HK-2 (cell line): ENCODE data around the gene KCNMA1.

ENCODE experiments used
- DNase-seq: peaks from one replicate; pipeline ENCODE4 v3.0.0-alpha.2; 2018; ENCODE audit not compliant: unreplicated experiment

Gene KCNMA1

DNA sequence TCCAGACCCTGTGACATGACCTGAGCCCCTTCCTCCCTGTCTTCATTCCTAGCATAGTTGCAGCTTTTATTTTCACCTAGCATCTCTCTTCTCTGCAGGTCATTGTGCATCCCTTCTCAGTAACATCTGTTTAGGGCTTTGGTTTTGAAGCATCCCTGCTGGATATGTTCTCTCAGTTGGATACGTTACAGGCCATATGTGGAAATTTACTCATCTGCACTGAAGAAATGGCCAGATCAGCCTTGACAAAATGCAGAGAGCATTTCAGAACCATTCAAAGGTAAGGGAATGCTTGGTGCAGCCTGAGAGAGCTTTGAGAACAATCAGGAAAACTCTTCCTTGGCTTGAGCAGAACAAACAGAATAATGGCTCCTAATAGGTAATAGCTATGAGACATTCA, 647.0 kb downstream of the KCNMA1 start:
- no peak for DNase-seq

DNA sequence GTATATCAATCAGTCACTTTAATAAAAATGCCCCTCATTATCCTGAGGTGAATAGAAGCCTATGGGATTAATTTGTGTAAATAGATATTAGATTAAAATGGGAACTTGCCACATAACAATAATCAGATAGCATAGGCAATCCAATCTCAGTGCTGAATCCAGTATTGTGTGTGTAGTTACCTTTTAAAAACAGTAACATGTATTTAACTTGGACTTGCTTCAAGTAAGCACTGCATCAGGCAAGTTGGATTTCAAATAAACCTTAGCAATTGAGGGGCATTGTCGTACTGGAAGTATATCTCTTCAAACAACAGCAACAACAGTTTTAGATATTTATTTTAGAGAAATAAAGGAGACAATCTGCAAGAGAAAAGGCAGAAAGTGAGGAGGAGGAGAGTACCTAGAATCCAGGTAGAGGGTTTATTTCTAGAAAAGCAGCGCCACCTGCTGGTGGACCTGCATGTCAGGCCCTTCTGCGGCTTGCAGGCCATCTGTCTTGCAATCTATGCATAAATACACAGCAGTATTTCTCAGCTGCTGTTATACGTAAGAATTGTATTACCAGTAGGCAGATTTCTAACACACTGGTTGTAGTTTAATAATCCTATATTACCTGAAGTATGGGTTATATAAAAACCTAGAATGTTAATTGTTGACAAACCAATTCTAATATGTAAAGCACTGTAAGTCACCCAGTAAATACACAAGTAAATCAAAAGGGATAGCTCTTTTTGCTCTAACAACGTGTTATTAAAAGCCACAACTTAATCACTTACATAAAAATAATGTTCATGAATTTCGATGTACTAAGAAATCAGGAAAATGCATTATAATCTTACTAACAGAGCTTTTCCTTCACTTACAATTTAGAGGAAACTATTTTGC, 652.8 kb downstream of the KCNMA1 start:
- peak; percentile 76 for DNase-seq

DNA sequence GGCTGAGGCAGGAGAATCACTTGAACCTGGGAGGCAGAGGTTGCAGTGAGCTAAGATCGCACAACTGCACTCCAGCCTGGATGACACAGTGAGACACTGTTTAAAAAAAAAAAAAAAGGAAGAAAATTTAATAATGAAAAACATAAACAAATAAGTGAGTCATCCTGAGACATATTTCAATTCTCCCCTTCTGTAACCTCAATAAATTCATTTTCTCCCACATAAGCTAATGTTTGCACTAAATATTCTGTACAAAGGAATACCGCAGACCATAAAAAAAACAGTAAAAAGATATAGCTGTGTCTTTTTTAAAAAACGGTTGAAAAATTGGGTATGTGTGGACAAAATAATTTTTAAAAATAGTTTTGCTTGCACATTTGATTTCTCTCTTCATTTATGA, 654.0 kb downstream of the KCNMA1 start:
- no peak for DNase-seq

DNA sequence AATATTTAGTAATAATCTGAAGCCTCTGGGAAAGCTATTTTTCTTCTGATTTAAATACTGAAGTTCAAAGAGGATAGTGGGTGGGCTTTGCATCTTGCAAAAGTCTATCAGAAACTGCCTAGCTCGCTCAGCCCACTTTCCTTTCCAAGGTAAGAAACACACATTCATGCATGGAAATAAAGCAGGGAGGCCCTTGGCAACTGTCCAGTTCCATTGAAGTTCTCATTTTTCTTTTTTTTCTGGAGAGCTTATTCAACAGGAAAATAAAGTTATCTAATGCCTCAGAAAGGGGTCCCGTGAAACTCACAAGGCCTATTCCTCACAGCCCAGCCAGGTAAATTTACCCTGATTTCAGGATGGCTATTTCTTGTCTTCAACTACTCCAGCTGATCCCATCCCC, 654.9 kb downstream of the KCNMA1 start:
- DNase-seq, result no peak

DNA sequence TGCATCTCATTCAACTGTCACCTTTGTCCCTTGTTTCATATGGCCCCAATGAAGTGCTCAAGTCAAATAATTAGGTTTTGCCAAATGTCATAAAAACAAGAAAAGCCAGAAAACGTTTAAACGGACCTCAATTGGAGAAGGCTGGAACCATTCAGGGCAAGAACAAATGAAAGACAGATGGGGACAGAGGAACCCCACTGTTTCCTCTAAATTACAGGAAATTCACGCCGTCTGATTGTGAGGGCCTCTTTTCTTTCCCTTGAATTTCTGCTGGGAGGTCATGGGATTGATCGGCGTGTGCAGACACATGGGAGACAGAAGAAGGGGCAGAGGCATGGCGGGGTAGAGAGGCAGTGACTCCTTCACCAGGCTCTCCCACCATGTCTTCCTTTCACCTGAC, 656.4 kb downstream of the KCNMA1 start:
- DNase-seq, result no peak

DNA sequence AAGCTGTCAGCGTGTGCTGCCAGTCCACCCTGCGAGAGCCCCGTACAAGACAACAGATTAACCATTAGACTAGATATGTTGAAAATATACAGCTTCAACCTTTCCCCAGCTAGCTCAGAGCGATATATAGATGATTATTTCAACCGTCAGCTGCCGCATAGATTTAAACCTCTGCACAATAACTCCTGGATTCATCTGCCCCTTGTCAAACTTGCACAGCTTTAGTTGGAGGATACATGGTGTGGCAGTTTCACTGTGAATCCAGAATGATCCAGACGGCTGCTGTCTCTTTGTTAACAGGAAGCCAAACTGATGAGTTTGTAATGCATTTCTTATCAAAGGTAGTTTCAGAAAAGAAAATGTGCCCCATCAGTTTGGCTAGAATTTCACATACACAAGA, 659.7 kb downstream of the KCNMA1 start:
- DNase-seq, result no peak

DNA sequence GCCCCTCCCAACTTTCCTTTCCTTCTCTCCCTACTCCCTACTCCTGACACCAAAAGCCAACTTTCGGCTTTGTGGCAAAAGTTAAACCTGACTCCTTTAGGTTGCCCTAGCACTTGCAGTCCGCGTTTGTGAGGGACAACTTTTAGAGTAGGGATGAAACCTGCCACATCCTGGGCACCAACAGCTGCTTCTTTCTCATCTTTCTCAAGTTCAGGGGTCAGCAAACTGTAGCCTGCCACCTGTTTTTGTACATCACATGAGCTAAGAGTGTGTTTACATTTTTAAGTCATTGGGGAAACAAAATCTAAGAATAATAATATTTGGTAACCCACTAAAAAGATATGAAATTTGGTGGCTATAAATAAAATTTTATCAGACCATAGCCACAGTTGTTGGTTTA, 660.6 kb downstream of the KCNMA1 start:
- DNase-seq, result no peak

DNA sequence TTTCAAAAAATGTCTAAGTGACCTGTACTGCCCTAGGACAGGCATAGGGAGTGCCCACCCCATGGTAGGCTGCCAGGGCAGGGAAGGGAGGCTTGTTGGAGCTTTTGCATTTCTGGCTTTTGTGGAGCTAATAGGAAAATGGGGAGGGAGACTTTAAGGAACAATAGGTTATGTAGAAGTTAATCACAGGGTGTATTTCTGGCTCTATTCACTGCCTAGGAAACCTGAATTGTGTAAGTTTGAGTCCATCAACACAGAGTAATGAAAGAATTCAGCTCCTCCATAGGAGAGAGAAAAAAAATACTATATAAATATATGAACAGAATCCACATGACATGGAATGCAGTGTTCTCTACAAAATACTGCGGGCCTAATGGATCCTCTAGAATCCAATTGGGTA, 661.5 kb downstream of the KCNMA1 start:
- DNase-seq, result no peak

DNA sequence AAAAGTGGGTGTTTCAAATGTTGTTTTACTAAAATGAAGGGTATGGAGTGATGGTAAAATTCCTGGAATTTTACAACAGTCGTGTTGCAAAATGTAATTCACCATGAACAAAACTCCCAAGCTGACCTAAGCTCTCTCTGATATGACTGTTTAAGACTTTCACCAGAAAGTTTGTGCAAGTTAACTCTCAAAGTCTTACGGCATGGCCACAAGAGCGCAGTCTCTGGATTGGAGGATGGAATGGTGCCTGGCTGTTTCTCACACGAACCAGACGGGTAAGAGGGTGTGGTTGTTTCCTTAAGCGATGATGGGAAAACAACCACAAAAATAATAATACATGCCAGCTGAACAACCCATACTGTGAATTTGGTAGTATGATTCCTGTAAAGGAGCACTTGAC, 662.5 kb downstream of the KCNMA1 start:
- DNase-seq, result no peak

DNA sequence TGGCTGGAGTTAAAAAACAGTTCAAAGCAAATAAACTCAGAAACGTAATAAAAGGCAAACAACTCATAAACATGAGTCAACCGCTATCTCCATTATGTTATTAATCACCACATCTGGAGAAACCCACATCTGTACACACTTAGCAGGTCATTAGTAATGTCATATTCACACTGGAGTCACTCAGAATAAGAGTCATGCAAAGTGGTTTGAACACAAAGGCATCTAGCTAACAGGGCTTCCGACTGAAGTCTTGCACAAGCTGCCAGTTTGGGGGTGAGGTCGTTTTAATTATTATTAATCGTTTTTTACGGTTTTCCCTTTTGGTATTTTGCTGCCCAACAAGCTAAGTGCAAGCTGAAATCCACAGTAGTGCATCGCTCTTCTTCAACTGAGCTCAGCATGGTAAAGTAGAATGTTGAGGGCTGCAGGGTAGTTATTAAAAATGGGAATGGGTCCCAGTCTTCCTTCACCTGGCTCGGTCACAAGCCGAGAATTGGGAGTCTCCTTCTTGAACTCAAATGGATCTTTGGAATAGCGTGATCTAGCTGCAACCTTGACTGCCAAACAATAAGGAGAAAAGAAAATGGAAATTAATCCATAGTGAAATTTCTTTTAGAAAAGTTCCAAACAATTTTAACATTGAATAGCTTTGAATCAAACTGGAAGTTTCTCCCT, 663.5 kb downstream of the KCNMA1 start:
- no peak for DNase-seq

DNA sequence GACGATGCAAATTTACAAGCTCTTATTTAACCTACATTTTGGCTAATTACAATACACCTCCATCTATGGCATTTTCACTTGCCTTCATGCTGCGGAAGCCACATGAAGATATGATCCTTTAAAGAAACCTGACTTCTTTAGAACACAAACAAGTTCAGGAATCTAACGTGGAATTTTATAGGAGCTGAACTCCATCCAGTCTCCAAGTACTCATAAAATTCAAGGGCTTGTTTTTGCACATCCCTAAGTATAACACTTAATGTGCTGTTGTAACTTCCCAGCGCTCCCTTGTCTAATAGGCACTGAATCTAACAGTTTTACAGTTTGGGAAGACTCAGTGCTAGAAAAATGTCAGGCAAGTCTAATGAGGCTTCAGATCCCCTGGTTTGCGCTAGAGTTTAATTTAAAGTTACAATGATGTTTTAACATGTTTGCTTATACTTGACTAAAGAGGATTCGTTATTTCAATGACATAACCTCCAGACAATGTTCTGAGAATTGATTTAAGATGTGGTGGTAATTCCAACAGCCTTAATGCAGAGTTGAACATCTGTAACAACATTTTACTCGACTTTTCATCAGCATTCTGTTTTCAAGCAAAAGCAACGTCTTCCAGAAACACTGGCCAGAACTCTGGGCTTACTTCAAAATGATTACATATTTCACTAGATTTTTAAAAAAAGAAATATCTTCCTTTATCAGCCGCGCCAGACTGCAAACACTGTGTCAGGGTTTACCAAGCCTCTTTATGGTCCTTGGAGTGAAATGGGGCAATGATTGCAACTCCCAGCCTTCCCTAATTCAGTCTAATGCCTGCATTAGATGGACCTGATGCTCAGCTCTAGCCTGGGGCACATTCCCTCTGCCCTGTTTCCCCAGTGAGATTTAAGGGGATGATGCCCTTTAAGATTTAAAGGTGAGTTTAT, 664.3 kb downstream of the KCNMA1 start:
- no peak for DNase-seq

DNA sequence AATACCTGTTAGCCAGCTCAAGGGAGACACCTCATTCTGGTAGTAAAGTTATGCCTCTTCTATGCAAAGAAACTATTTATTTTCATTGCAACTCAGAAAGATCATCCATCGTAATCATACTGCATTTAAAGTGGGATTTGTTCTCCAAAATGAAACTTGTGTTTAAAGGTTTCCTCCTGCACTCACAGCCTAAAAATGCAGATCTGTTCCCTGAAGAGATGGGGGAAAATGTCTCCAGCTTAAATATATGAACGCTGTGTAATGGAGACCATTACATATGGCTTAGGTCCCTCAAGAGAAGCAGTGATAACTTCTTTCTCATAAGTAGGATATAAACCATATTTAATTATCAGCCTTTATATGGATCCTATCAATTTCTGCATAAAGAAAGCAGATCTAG, 665.1 kb downstream of the KCNMA1 start:
- DNase-seq, result no peak

DNA sequence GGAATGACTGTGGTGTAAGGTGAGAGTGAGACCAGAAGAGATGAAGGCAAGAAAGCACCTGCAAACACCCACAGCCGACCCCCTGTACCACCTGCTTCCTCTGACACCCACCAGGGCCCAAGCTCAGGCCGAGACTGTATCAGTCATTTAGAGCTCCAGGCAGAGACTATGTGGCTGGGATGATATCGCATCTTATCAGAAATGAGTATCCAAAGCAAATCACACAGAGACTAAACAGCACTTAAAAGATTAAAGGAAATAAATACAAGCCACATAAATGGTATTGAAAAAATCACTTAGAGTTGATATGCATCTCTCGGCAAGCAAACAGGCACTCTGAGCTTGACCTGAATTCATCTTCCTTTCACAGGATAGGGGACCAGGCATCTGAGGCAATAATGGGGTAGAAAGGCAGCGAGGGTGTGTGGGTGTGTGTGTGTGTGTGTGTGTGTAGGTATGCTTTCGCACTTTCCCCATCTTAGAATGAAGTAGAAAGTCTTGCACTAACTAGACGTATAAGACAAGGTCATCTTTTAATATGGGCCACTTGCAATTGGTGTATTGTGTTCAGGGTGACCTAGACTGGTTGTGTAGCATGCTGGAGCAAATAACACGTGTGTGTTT, 665.9 kb downstream of the KCNMA1 start:
- no peak for DNase-seq

DNA sequence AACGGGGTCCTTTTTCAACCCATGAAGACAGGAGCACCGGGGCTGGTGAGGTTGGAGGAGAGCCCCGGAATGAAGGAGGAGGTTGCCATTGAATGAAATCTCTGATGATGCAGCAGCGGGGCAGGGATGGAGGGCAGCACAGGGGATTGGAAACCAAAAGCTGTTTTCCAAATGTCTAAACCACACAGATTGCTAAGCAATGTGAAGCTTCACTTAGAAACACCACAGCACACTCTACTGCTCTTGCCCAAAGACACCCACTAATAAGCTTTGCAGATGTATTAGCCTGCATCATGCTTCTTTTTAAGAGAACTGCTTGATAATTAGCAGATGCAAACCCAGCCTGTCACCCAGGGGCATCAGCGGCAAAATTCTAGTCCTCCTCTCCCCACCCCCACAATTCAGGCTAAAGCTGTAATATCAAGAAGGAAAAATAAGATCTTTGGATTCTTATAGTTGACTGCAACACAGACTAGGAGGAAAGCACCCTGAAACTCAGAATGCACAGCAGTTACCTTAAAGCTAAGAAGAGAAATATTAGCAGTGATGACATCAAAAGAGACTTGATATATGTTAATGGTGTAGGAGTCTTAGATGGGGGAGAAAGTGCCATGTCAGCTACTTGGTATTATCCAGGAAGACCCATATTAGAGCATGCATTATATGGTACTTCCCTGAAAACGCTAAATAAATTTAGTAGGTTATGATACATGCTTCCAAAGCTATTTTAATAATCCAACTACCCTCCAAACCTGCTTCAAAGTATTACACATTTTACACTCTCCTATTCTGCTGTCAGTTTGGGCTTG, 666.7 kb downstream of the KCNMA1 start:
- DNase-seq, result no peak

DNA sequence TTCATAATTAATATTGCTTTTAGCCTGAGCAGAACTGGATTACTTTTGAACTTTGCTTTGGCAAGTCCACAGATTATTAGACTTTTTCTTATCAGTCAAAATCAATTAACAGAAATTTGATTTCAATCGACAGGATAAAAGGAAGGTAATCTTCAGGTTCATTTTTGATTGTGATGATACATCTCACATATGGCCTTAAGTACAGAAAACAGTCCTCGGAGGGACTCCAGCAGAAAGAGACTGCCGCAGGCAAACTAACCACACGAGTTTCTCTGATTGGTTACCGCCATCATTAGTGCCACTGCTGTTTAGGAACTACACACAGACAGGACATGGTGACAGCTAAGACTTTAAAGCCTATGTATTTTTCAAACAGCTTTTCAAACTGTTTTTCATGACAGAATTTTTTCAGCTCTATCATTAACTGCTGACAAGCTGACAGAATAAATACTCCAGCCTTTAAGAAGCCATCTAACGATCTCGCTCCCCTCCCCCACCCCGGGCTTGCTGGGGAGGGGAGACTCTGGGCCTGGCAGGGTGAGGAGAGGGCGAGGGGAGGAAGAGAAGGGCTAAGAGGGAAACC, 668.2 kb downstream of the KCNMA1 start:
- DNase-seq, result no peak

DNA sequence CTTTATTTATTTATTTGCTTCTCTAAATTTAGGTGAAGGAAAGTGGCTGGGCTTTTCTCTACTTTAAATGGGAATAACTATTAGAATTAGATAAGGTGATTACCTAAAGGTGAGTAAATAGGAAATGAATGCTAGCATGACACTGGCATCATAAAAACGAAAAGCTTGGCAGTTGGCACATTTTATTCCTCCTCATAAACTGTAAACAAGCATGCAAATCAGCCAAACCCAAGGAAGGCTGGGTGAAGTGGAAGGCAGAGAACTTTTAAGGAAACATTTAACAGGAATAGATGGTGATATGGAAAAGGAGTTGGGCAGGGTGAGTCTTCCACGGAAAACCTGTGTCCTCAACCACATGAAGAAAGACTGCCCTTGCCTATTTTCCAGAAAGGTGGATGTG, 669.1 kb downstream of the KCNMA1 start:
- no peak for DNase-seq

DNA sequence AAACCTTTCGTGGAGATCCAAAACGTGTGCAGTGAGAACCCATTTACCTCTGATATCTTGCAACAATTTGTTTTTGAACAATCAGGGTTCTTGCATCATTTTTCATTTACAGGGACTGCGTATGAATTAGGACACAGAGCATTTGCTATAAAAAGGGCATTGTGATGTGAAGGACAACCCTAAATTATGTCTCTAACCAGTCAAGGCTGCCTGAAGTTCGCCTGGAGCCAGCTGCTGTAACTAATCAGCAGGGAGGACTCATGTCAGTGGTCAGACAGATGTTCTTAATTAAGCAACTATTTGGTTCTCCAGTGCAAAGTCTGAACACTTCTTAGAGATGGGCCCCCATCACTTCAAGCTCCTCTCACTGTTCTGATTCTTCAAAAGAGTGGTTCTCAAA, 674.8 kb downstream of the KCNMA1 start:
- no peak for DNase-seq

DNA sequence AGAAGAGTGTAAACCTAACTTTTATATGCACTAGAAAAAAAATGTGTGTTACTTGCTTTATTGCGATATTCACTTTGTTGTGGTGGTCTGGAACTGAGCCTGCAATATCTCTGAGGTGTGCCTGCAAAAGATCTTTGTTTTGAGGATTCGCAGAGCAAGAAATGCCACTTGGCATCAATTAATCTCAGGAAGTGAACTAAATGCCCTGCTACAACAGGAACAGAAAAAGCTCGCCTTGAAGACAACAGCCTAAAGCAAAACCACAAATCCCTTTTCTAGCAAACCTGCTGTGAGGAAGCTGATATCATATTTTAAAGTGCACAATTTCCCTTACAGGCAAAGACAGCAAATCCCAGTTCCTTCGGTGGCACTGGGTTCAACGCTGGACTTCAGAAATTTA, 675.8 kb downstream of the KCNMA1 start:
- DNase-seq, result no peak

DNA sequence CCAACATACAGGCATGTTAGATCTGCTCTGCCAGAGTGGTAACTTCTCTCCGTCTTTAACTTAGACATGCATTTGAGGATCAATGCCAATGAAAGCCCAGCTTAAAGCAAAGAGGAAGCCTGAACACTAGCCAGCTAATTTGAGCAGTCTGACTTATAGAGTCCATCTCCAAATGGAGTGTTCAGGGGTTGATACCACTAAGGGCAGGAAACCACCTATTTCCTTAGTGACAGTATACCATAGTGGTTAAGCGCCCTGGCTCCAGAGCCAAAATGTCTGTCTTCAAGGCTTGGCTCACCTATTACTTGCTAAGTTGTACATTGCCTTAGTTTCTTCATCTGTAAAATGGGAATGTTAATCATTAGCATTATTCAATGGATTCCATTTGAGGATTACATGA, 678.5 kb downstream of the KCNMA1 start:
- no peak for DNase-seq

DNA sequence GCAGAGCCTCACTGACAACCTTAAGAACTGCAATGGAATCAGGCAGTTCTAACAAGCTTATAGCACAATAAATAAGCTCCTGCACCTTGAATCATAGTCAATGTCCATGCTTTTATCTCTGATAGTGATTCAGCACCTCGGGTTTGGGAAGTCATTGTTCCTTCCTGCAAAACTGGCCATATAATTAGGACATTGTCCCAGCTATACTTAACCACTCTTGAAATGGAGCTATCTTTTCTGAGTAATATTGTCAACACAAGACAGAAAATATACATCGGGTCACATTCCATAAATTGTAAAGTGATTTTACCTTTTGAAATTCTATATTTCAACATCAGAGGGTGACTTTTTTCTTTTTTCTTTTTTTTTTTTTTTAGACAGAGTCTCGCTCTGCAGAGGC, 682.8 kb downstream of the KCNMA1 start:
- no peak for DNase-seq

DNA sequence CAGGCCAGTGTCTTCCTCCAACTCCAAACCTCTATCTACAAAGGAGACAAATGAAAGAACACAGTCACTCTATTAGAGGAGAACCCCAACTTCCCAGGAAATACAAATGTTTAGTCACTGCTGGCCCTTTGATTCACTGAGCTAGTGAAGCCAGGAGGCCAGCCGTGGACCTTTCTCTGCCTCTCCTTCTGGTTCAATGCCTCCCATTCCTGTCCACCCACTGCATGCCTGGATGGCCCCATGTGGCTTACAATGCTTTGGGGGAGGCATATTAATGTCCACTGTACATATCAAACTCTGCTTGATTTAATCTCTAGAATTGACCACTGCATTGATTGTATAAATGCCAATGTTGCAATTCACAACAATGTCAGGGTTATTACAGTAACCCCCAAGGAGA, 687.3 kb downstream of the KCNMA1 start:
- DNase-seq, result no peak
